Left kidney (tissue), 2 donors: ENCODE data around the gene HTR3C. TPM values are rescaled to one million over a fixed set of nuclear protein-coding genes. Genes with fewer than 3 reads are reported as not detected.
A peak's percentile ranks its signal among the peaks of the same experiment; 100 is the strongest.
"Not testable (repeated sequence)": the region's sequence is repeated elsewhere in the genome, so short reads cannot be mapped to it uniquely, and the experiment has no call there.

Experiments used
- DNase-seq: peaks from one replicate; pipeline ENCODE4 v3.0.0-alpha.2; 2013
- polyA plus RNA-seq: library from polyadenylated mRNA; unstranded; fragments of 120-200 nt; gene quantifications from one replicate; pipeline ENCODE4 v1.2.1, GENCODE V29; 2013; ENCODE audit not compliant: insufficient read length

The HTR3C gene
- polyA plus RNA-seq, 1 donor, result not detected

DNA sequence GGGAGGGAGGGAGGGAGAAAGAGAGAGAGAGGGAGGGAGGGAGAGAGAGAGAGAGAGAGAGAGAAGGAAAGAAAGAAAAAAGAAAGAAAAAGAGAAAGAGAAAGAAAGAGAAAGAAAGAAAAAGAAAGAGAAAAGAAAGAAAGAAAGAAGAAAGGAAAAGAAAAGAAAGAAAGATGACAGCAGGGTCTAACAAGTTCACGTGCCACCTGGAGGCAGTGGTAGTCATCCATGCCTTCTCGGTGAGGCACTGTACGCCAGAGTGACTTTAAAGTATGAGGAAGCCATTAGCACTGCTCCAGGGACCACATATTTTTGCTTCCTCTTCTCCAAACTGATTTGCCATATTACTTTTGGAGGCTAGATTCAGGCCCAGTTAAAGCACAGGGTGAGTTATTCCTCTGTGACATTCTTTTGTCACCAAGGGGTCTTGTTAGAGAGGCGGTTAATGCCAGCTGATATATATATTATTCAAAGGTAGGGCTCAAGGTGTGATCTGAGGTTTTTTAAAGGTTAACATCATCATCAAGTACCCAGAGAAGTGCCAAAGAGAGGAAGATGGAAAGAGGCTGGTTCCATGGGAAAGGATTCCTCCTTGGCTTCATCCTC lies 21.6 kb upstream of the HTR3C start, which contains the start of gene HTR3D:
Gene HTR3D (plus strand): TSS at position 556 of the 606 bp plus-strand sequence. CDS start 0 bp downstream, at position 556.
- DNase-seq, result peak; percentile 40

DNA sequence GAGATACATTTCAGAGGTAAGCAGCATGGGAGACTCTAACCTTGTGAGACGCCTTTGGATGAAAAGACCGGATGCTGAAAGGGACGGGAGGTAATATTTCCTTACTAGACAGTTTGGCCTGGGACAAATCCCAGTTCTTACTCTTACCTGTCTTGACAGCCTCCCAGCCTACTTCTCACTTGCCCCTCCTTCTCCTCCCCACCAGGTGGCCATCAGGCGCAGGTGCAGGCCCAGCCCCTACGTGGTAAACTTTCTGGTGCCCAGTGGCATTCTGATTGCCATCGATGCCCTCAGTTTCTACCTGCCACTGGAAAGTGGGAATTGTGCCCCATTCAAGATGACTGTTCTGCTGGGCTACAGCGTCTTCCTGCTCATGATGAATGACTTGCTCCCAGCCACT lies 15.0 kb upstream of the HTR3C start:
- no peak for DNase-seq

DNA sequence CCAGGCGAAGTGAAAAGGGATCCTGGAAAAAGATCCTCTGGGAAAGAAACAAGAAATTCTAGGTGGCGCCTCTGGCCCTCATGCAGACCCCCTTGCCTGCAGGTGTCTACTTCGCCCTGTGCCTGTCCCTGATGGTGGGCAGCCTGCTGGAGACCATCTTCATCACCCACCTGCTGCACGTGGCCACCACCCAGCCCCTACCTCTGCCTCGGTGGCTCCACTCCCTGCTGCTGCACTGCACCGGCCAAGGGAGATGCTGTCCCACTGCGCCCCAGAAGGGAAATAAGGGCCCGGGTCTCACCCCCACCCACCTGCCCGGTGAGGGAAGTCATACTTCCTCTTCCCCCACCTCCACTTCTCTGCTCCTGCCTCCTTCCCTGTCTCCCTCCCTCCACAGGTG lies 14.5 kb upstream of the HTR3C start:
- DNase-seq, result not testable (repeated sequence)

DNA sequence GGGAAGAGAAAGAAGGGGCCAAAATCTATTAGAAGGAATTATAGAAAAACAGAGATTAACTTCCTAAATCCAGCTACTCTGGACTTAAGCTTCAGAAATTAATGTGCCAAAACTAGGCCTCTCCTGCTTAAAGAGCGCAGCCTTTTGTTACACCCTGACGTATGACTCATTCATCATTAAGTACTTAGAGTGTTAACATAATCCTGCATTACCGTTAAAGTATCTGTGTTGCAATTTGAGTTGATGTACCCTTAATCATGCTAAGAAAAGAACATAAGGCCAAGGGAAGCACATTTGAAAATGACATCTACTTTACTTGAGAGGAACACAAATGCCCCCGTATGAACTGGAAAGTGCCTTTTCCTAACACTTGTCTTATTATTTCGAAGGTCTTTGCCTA lies 13.4 kb upstream of the HTR3C start:
- no peak for DNase-seq

DNA sequence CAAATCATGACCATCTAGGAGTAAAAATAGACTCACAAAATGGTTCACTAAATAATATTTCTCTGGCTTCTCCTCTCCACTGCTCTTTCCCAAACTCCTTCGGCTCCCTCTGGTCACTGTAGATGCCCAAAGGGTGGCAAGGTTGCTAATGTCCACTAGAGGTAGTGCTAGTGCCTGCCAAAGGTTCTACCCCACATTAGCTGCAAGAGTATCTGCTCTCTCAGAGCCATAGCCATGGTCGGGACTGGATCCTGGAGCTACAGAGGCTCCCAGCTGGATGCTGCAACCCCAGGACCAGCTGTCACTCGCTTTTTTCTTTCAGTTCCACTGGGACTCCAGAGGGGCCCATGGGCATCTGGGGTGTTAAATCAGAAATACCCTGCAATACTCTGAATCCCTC lies 12.8 kb upstream of the HTR3C start:
- DNase-seq, result no peak

DNA sequence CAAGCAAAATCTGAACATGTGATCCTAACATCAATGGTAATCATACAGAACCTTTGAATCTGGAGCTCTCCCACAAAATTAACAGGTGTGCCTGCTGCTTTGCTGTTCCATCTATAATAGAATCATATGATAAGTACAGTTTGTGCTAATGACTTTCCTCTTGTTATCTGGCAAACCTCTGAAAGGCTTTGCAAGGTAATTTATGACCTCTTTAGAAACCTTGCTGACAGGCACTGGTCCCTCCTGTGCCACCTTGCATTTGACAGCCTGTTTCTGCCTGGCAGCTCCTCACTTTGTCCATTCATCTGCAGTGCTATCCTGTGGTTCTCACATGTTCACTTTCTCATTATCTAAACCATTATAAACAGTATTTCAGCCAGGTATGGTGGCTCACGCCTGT lies 10.2 kb upstream of the HTR3C start:
- no peak for DNase-seq

DNA sequence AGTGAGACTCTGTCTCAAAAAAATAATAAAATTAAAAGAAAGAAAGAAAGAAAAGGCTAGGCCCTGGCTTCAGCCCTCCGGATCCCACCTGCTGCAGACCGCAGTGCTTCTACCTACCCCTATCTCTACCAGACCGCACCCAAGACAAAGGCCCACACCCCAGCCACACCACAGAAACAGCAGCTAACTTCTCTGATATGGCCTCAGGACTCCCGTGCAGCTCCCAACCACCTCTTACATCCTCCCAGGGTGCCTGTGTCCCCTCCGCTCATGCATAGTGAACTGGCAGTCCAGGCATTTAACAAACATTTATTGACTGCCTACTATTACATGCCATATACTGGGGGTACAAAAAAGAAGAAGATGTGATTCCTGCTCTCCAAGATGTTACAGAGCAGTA lies 6.9 kb upstream of the HTR3C start:
- DNase-seq, result no peak

DNA sequence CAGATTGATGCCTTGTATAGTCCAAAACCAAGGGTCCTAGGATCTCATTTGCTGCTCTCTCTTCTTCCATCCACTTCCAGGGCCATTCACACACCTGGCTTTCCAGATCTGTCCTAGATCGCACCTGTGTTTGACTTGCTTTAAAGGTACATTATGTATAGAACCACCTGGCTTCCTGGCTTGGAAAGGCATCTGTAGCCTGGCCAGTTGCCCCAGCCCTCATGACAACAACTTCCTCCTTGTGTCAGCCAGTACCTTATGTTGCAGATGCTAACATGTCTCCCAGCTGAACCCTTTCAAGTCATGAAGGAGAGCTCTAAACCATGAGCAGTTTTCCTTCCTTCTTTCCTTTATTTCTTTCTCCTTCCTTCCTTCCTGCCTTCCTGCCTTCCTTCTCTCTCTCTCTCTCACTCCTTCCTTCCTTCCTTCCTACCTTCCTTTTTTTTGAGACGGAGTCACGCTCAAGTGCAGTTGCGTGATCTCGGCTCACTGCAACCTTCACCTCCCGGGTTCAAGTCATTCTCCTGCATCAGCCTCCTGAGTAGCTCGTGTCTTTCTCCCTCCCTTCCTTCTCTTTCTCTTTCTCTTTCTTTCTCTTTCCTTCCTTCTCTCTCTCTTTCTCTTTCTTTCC lies 2.5 kb upstream of the HTR3C start:
- DNase-seq, result no peak

DNA sequence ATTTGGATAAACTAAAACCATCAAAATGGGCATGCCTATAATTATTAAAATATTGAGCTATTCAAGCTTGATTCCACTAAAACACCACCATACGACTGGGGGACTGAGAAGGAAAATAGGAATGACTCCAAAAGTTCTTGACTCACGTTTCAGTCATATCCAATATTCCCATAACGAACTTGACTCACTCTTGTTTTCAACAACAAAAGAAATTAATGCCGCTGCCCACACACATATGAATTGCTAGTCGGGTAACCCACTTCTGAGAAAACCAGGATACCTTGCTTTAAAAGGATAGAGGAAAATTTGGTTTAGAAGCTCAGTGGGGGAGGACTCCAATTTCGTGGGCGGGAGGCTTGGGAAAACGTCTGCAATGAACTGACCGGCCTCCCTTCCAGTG lies 5.2 kb downstream of the HTR3C start:
- no peak for DNase-seq

DNA sequence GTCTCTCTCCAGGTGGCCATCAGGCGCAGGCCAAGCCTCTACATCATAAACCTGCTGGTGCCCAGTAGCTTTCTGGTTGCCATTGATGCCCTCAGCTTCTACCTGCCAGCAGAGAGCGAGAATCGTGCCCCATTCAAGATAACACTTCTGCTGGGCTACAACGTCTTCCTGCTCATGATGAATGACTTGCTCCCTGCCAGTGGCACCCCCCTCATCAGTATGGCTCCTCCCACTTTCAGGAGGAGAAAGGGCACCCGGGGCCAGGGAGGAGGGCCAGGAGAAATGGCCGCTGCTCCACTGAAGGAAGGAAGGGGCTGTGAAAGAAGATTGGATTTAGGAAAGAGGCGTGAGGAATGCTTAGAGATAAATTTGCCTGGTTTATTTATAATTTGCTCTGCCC lies 6.6 kb downstream of the HTR3C start:
- DNase-seq, result no peak

DNA sequence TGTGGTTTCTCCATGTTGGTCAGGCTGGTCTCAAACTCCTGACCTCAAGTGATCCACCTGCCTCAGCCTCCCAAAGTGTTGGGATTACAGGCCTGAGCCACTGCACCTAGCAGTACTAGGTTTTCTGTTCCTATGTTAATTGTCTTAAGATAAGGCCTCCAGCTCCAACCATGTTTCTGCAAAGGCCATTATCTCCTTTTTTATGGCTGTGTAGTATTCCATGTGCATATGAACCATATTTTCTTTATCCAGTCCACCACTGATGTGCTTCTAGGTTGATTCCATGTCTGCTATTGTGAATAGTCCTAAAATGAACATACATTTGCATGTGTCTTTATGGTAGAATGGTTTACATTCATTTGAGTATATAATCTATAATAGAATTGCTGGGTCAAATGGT lies 9.8 kb downstream of the HTR3C start:
- DNase-seq, result no peak

DNA sequence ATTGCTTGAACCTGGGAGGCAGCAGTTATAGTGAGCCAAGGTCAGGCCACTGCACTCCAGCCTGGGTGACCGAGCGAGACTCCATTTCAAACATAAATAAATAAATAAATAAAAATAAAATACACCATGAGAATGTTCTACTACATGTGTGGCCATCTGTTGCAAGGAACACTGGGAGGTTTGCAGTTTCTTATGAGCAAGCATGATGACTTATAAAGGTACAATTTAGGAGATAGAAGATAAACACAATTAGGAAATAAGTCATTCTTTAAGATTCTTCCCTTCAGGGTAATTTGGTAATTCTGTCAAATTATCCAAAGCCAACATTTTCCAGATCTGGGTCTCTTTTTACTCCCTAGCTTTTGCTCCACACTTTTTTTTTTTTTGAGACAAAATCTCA lies 13.4 kb downstream of the HTR3C start:
- no peak for DNase-seq

DNA sequence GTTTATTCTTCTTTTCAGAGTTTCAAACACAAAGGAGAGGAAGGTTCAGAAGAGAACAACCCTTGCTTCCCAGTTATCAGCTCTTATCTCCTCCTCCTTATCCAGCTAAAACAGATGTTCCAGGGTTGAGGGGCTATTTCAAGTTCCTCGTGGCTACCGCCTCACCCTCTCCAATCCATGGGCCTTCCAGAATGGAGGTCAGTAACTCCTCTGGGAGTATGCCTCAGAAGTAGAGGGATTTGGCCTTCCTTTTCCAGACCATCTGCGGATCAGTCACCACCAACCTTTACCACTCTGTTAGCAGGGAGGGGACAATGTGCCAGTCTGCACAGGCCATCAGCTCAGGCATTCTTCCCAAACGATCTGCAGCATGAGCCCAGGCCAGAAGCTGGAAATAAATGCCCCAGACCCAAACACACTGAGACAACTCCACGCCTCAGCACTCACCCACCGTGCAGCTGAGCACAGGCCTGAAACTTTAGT lies 14.8 kb downstream of the HTR3C start:
- DNase-seq, result no peak

DNA sequence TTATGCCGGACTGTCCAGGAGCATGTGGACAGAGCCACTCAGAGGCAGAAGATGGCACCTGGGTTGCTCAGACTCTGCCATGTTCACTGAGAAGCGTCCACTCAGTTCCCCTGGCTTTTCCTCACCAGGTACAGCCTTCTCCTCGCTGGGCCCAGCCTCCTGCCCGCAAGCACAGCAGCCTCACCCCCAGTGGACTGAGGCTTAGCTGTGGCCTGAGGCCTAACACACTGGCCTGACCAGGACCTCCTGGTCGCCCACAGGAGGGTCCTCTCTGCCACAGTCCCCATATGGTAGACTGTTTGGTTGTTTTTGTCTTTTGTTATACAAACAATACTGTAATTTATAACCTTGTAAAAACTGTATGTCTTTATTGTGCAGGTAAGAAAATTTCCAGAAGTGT lies 15.5 kb downstream of the HTR3C start:
- no peak for DNase-seq

DNA sequence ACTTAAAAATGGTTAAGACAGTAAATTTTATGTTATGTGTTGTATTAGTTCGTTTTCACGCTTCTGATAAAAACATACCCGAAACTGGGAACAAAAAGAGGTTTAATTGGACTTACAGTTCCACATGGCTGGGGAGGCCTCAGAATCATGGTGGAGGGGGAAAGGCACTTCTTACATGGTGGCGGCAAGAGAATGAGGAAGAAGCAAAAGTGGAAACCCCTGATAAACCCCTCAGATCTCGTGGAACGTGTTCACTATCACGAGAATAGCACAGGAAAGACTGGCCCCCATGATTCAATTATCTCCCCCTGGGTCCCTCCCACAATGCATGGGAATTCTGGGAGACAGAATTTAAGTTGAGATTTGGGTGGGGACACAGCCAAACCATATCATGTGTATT lies 18.3 kb downstream of the HTR3C start:
- not testable (repeated sequence) for DNase-seq

DNA sequence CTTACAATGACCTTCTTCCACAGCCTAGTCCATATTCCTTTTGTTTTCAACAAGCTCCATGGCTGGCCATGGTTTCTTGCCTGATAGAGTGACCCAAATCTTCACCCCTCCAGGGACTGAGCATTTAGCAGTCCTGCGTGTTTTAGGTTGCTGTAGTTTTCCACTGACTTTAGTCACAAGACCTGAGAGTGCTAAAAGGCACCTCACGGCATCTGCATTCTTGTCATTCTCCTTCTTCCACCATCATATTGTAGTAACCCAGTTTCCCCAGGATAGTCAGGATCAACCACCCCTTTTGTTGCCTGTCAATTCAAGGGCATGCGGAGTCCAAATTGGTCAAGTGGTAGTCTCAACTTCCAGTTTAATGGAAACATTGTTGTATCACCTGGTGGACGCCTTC lies 20.8 kb downstream of the HTR3C start:
- DNase-seq, result no peak

DNA sequence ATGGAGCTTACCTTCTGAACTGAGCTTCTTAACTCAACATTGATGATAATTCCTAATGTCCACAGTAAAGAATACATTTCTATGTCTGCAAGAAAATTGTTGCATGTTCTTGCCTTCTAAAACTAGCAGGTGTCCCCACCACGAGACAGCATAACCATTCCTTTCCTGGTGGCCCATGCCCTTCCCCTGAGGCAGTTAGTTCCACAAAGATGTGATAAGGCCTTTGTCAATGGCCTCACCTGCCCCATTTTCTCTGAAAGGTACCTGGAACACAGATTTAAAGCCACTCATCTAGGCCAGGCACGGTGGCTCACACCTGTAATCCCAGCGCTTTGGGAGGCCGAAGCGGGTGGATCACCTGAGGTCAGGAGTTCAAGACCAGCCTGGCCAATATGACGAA lies 23.1 kb downstream of the HTR3C start:
- DNase-seq, result no peak

DNA sequence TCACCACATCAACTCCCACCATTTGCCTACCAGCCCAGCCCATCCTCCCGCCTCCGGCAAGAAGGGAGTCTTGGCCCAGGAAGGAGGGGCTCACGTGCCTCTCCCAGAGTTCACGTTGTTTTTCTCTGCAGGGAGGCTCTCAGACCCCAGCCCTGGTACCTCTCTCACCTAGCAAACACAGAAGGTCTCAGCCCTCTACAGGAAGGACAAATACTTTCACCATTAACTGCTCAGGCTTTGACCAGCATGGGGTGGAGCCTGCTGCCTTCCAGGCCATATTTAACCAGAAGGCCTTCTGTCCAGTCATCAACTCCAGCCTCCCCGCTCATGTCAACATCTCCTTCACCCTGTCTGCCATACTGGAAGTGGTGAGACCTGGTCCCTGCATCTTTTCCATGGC lies 25.0 kb downstream of the HTR3C start:
- no peak for DNase-seq

DNA sequence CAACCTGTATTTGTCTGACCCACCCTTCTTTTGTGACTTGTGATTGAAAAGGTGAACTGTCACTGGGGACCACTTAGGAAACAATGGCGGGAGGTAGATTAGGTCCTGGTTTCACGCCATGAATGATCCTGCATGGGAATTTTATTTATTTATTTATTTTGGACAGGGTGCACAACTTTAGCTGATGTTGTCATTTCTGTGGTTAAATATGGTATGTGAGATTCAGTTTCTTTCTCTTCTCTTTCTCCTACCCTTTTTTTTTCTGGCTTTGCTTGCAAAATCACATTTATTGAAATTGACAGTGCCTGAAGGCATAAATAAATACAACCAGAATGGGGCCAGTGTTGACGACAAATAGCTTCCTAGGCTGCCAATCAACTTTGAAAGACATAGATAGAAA lies 26.0 kb downstream of the HTR3C start:
- DNase-seq, result no peak

DNA sequence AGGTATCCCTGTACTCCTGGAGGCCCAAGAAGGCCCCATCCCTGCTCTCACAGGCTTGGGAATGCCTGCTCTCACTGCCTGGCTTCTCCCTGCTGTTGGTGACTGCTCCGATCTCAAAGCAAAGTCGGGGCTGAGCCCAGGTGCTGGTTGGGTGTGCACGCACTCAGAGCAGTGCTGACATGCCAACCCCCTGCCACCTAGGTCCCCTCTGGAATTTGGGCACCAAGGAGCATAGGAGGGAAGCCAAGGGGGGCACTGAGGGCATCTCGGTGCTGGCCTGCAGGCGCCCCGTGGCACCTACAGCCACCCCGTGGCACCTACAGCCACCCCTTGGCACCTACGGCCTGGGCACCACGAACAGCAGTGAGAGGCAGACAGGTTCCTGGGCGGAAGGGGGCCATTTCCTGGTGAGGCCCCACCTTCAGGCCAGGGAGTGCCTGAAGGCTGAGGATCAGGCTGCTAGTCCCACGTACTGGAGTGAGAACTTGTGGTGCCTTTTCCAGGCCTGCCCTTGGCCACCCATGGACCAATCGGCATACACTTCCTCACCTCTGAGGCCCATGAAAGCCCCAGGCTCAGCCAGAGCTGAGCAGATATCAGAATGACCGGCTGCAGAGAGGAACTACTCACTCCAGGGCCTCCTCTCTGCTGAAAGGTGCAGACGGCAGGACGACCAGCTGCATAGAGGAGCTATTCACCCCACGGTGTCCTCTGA lies 28.4 kb downstream of the HTR3C start:
- no peak for DNase-seq

DNA sequence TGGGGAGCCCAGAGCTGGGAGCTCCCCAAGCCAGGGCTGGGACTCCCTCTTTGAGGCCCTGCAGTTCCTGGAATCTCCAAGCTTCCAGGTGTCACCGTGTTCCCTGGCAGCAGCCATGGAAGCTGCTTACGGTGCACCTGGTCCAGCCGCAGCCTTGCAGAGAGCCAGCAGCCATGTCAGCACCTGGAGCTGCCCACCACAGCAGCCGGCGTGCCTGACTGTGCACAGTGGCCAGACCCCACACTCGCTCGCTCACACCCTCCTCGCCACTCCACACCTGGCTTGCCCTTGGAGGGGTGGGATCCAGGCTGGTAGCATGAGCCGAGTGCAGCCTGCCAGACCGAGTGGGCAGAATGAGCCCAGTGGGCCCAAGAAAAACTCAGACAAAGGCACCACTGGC lies 29.2 kb downstream of the HTR3C start:
- DNase-seq, result no peak

DNA sequence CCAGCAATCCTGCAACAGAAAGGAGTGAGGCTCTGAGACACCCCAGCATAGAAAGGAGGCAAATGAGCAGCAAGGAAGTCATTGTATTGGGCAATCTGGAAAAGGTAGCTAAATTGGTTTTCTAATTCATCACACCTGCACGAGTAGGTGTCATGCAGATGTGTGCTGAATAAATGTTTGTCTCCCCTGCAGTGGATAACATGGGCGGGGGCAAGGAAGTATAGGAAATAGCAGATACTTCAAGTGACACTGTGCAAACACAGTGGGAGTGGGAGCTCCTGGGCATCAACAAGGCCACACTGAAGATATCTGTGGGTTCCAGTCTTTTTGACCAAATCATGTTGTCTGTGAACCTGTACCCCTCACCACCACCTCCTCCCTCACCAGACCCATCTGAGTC lies 29.6 kb downstream of the HTR3C start:
- DNase-seq, result no peak

DNA sequence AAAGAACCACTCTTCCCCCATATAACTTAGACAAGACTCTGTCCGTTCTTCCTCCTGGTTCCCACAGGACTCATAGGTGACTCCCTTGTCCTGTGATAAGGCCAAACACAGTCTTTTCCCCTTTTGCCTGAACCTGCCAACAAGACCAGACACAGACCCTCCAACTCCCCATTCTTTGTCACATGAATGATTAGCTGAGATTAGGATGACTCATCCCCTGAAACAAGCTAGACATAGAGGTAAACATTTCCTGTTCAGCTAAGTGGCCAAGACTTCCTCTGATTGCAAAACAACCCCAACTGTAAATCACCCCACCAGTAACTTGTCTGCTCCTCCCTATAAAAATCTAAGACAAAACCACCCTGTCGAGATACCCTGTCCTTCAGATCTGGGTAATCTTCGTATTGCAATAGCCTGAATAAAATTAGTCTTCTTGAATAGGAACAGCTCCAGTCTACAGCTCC lies 32.6 kb downstream of the HTR3C start:
- DNase-seq, result no peak

DNA sequence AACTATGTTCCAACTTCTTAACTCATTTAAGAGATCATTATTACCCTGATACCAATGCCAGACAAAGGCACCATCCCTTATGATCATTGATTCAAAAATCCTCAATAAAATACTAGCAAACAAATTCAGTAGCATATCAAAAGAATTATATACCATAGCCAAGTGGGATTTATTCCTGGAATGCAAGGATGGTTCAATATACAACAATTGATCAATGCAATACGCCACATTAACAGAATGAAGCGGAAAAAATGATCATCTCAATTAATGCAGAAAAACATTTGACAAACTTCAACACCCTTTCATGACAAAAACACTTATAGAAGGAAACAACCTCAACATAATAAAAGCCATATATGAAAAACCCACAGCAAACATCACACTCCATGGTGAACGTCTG lies 39.4 kb downstream of the HTR3C start:
- DNase-seq, result no peak
